ENCODE measurements around the gene TAC4. TPM values are rescaled to one million over a fixed set of nuclear protein-coding genes. Genes with fewer than 3 reads are reported as not detected.

Gene TAC4
- total RNA-seq, 4 donors from 2014 or later = 1.3 TPM; not detected in 3

- H3K27me3 ChIP-seq = no peaks in the 10 kb centered on the region
- intact Hi-C loops (cut with DNase I; ENCODE audit: low total_unique reads) = no loop called here
- H3K4me3 ChIP-seq = peak overlapping the region; percentile 34 to 49
- peak overlapping the region in 1 of 2 donors; percentile 54 for H3K27ac ChIP-seq
- no peaks in the 10 kb centered on the region for H3K36me3 ChIP-seq
- H3K9me3 ChIP-seq = no peaks in the 10 kb centered on the region
- no peak for TF ChIP-seq POLR2A (IDR thresholded peaks at IDR 0.05)
- peak; percentile 52 to 70 (median 60) for TF ChIP-seq CTCF (IDR thresholded peaks at IDR 0.05)
- H3K4me1 ChIP-seq = peaks cover 0 to 11% of the 10 kb centered on the region in 2 donors
- DNase-seq = peak; percentile 50 to 70
These were observed 3.8 kb upstream of the TAC4 start for GRCh38 chr17:49851387-49852291.

GRCh38 chr17:49850772-49851386, 3.0 kb upstream of the TAC4 start:
- Histone ChIP-seq H3K27ac (peak overlapping the region in 1 of 2 donors; percentile 54), H3K4me3 (peak overlapping the region; percentile 34 to 49), H3K27me3 (no peaks in the 10 kb centered on the region), H3K9me3 (no peaks in the 10 kb centered on the region), H3K4me1 (peaks cover 0 to 11% of the 10 kb centered on the region in 2 donors), H3K36me3 (no peaks in the 10 kb centered on the region)
- DNase-seq = no peak
- intact Hi-C loops (cut with DNase I; ENCODE audit: low total_unique reads) = no loop called here
- TF ChIP-seq POLR2A (IDR thresholded peaks at IDR 0.05) = no peak
- no peak for TF ChIP-seq CTCF (IDR thresholded peaks at IDR 0.05)

GRCh38 chr17:49850218-49850610, 2.3 kb upstream of the TAC4 start:
- Histone ChIP-seq H3K9me3 (no peaks in the 10 kb centered on the region), H3K4me3 (no peak overlapping the region), H3K36me3 (no peaks in the 10 kb centered on the region), H3K27me3 (no peaks in the 10 kb centered on the region), H3K4me1 (peaks cover 0 to 11% of the 10 kb centered on the region in 2 donors), H3K27ac (no peak overlapping the region)
- intact Hi-C loops (cut with DNase I; ENCODE audit: low total_unique reads) = no loop called here
- no peak for TF ChIP-seq POLR2A (IDR thresholded peaks at IDR 0.05)
- TF ChIP-seq CTCF (IDR thresholded peaks at IDR 0.05) = no peak
- no peak for DNase-seq

- H3K9me3 ChIP-seq = no peaks in the 10 kb centered on the region
- intact Hi-C loops (cut with DNase I; ENCODE audit: low total_unique reads) = no loop called here
- peaks cover 0 to 11% of the 10 kb centered on the region in 2 donors for H3K4me1 ChIP-seq
- DNase-seq = no peak
- no peak for TF ChIP-seq CTCF (IDR thresholded peaks at IDR 0.05)
- no peak for TF ChIP-seq POLR2A (IDR thresholded peaks at IDR 0.05)
- H3K27ac ChIP-seq = no peak overlapping the region
- no peak overlapping the region for H3K4me3 ChIP-seq
- H3K36me3 ChIP-seq = no peaks in the 10 kb centered on the region
- H3K27me3 ChIP-seq = no peaks in the 10 kb centered on the region
These were observed 870 bp upstream of the TAC4 start for GRCh38 chr17:49848739-49849138.

Data from uterus (tissue), 4 donors.